T-helper 1 cell treated with Interleukin-12 subunit alpha and Interleukin-12 subunit beta and Interleukin-4 antibody, amounts not matched to agents 30 ng/mL and 1 ng/mL, for 36 hours (primary cell): ENCODE results near the gene SGK1. TPM values are rescaled to one million over a fixed set of nuclear protein-coding genes. Genes with fewer than 3 reads are reported as not detected.

Experiments used
- intact Hi-C: fragments of 100-400 bp; cut with micrococcal nuclease; formaldehyde crosslinking; loops from one replicate; pipeline ENCODE4 v1.15.1; 2024
- total RNA-seq: library from RNA; stranded (reverse); gene quantifications from 2 replicates; pipeline ENCODE4 v1.2.3, GENCODE V29; 2022

The SGK1 gene
- total RNA-seq, 1 donor from 2014 or later = 45.3 TPM

GRCh38 chr6:134173936-134174671, 143.8 kb downstream of the SGK1 start:
- intact Hi-C loops = loop anchor here (1.0 to 5.0 kb wide), 21 partner anchors 18 to 1662 kb away; partner anchors contain the start of genes HBS1L, SGK1, STX7 and TBPL1

GRCh38 chr6:134173366-134173725, 144.6 kb downstream of the SGK1 start:
- intact Hi-C loops = loop anchor here (5.0 kb wide), 2 partner anchors 1269 to 1661 kb away; partner anchors contain the start of gene STX7

GRCh38 chr6:134172706-134173365, 145.1 kb downstream of the SGK1 start:
- intact Hi-C loops = loop anchor here (5.0 kb wide), 2 partner anchors 1269 to 1661 kb away; partner anchors contain the start of gene STX7

GRCh38 chr6:134172020-134172705, 145.7 kb downstream of the SGK1 start:
- intact Hi-C loops = loop anchor here (5.0 kb wide), 2 partner anchors 1270 to 1660 kb away; partner anchors contain the start of gene STX7

GRCh38 chr6:134171517-134171916, 146.4 kb downstream of the SGK1 start:
- intact Hi-C loops = loop anchor here (5.0 kb wide), 2 partner anchors 1271 to 1659 kb away; partner anchors contain the start of gene STX7

- intact Hi-C loops = loop anchor here (5.0 kb wide), 2 partner anchors 1271 to 1659 kb away; partner anchors contain the start of gene STX7
Observed at GRCh38 chr6:134170844-134171243, 147.1 kb downstream of the SGK1 start.

GRCh38 chr6:134169871-134170486, 147.9 kb downstream of the SGK1 start:
- intact Hi-C loops = loop anchor here (5.0 kb wide), 2 partner anchors 1272 to 1658 kb away; partner anchors contain the start of gene STX7

- intact Hi-C loops = no loop called here
Observed at GRCh38 chr6:134168590-134169208, 149.2 kb downstream of the SGK1 start.

GRCh38 chr6:134166511-134167261, 151.2 kb downstream of the SGK1 start:
- intact Hi-C loops = no loop called here

- intact Hi-C loops = no loop called here
Observed at GRCh38 chr6:134165561-134166201, 152.2 kb downstream of the SGK1 start.

GRCh38 chr6:134164300-134164699, 153.6 kb downstream of the SGK1 start:
- intact Hi-C loops = no loop called here

GRCh38 chr6:134162932-134163331, 155.0 kb downstream of the SGK1 start:
- intact Hi-C loops = no loop called here

GRCh38 chr6:134161041-134161440, 156.9 kb downstream of the SGK1 start:
- intact Hi-C loops = no loop called here

GRCh38 chr6:134152767-134153485, 165.0 kb downstream of the SGK1 start:
- intact Hi-C loops = no loop called here

GRCh38 chr6:134148566-134148965, 169.3 kb downstream of the SGK1 start:
- intact Hi-C loops = no loop called here

- intact Hi-C loops = no loop called here
Observed at GRCh38 chr6:134147034-134147533, 170.8 kb downstream of the SGK1 start.

- intact Hi-C loops = no loop called here
Observed at GRCh38 chr6:134146268-134147033, 171.5 kb downstream of the SGK1 start.

- intact Hi-C loops = no loop called here
Observed at GRCh38 chr6:134145786-134146185, 172.1 kb downstream of the SGK1 start.
